GM19351 (cell line): Measurements from ENCODE around the gene STARD10.

Experiments used
- ATAC-seq: cut with Tn5 transposase; IDR thresholded peaks from one replicate; pipeline ENCODE4 v1.9.1; 2021; ENCODE audit warnings: mild to moderate bottlenecking, moderate library complexity; ENCODE audit not compliant: unreplicated experiment

The STARD10 gene

GRCh38 chr11:72750086-72750485 lies 43.8 kb downstream of the STARD10 start:
- no peak for ATAC-seq

GRCh38 chr11:72747289-72747855 lies 46.5 kb downstream of the STARD10 start:
- no peak for ATAC-seq

- ATAC-seq, result no peak
These were observed 47.0 kb downstream of the STARD10 start for GRCh38 chr11:72746821-72747220.

GRCh38 chr11:72745925-72746550 lies 47.8 kb downstream of the STARD10 start:
- ATAC-seq, result no peak

- no peak for ATAC-seq
These were observed 48.3 kb downstream of the STARD10 start for GRCh38 chr11:72745511-72745910.

GRCh38 chr11:72744474-72744873 lies 49.4 kb downstream of the STARD10 start:
- no peak for ATAC-seq

GRCh38 chr11:72743321-72744221 lies 50.3 kb downstream of the STARD10 start:
- peak; percentile 49 for ATAC-seq

- no peak for ATAC-seq
These were observed 51.1 kb downstream of the STARD10 start for GRCh38 chr11:72742513-72743320.

- ATAC-seq, result no peak
These were observed 51.9 kb downstream of the STARD10 start for GRCh38 chr11:72741849-72742512.

GRCh38 chr11:72741429-72741833 lies 52.4 kb downstream of the STARD10 start:
- no peak for ATAC-seq

GRCh38 chr11:72740562-72741428 lies 53.1 kb downstream of the STARD10 start:
- ATAC-seq, result no peak

- no peak for ATAC-seq
These were observed 53.8 kb downstream of the STARD10 start for GRCh38 chr11:72740060-72740424.

GRCh38 chr11:72739240-72740059 lies 54.4 kb downstream of the STARD10 start:
- no peak for ATAC-seq

GRCh38 chr11:72738199-72739141 lies 55.4 kb downstream of the STARD10 start:
- peak; percentile 49 for ATAC-seq

- ATAC-seq, result no peak
These were observed 56.5 kb downstream of the STARD10 start for GRCh38 chr11:72737336-72737735.

- no peak for ATAC-seq
These were observed 57.3 kb downstream of the STARD10 start for GRCh38 chr11:72736452-72737069.

GRCh38 chr11:72735495-72736027 lies 58.3 kb downstream of the STARD10 start:
- no peak for ATAC-seq
